Tibial nerve (tissue), 4 donors: ENCODE data around the gene CARD18. TPM values are rescaled to one million over a fixed set of nuclear protein-coding genes. Genes with fewer than 3 reads are reported as not detected.
"Not testable (repeated sequence)": the region's sequence is repeated elsewhere in the genome, so short reads cannot be mapped to it uniquely, and the experiment has no call there.

Source experiments
- DNase-seq, 2 donors: peaks; one replicate each; pipeline ENCODE4 v3.0.0-alpha.2; 2019; ENCODE audit warnings: low spot score in 2 of 2
- H3K27ac ChIP-seq, 4 donors: fragments of 200-600 bp; sonication (generic) in 3 of 4; one replicate each; pipeline ENCODE4 v1.5.1; 2017 to 2019; ENCODE audit warnings: mild to moderate bottlenecking in 1 of 4
- H3K27me3 ChIP-seq, 2 donors: fragments of 200-600 bp; sonication (generic) in 1 of 2; one replicate each; pipeline versions ENCODE4 v1.5.1 to v1.6.0; 2017 to 2019
- H3K36me3 ChIP-seq, 3 donors: fragments of 200-600 bp; sonication (generic); one replicate each; pipeline ENCODE4 v1.5.1; 2018 to 2019
- H3K4me1 ChIP-seq, 4 donors: fragments of 200-600 bp; sonication (generic) in 3 of 4; one replicate each; pipeline ENCODE4 v1.5.1; 2017 to 2019
- H3K4me3 ChIP-seq, 4 donors: fragments of 200-600 bp; sonication (generic) in 3 of 4; one replicate each; pipeline ENCODE4 v1.5.1; 2017 to 2019; ENCODE audit warnings: mild to moderate bottlenecking in 1 of 4, moderate library complexity in 1 of 4
- H3K9me3 ChIP-seq, 4 donors: fragments of 200-600 bp; sonication (generic) in 3 of 4; one replicate each; pipeline ENCODE4 v1.5.1; 2017 to 2019
- CTCF ChIP-seq, 5 experiments: fragments of 200-600 bp in 3 of 5; fragments of 450-650 bp in 2 of 5; sonication (generic) in 3 of 5; IDR thresholded peaks; one replicate each; pipeline ENCODE4 v1.5.1; 2016 to 2019; ENCODE audit warnings: antibody characterized with exemption in 5 of 5, mild to moderate bottlenecking in 3 of 5, moderate library complexity in 2 of 5
- EP300 ChIP-seq, 2 donors: sonication (generic); formaldehyde crosslinking; IDR thresholded peaks; one replicate each; pipeline ENCODE4 v1.6.1; 2017; ENCODE audit warnings: antibody characterized with exemption in 2 of 2, mild to moderate bottlenecking in 1 of 2
- POLR2A ChIP-seq, 2 donors: fragments of 450-650 bp; IDR thresholded peaks; one replicate each; pipeline ENCODE4 v1.6.1; 2017; ENCODE audit warnings: antibody characterized with exemption in 2 of 2, mild to moderate bottlenecking in 2 of 2, moderate library complexity in 2 of 2
- WGBS, 2 donors: methylation state at CpG; one replicate each; pipeline ENCODE4 v1.1.5; 2018; 5-methylcytosine and 5-hydroxymethylcytosine counted together
- total RNA-seq, 4 donors: library from RNA; depleted of rRNA; stranded (reverse); fragments of >200 nt; gene quantifications; one replicate each; pipeline ENCODE4 v1.1.0, GENCODE V29; 2016

Gene CARD18
- total RNA-seq, 4 donors from 2014 or later: not detected

GRCh38 chr11:105109321-105109720, 30.2 kb downstream of the CARD18 start:
- WGBS, 2 donors: 81 to 90% methylated on average over 1 of the region's 1 CpG
- no peaks in the 10 kb centered on the region for H3K9me3 ChIP-seq
- DNase-seq: no peak
- TF ChIP-seq POLR2A (IDR thresholded peaks at IDR 0.05) (no peak), EP300 (IDR thresholded peaks at IDR 0.05) (no peak), CTCF (IDR thresholded peaks at IDR 0.05) (no peak)
- H3K27ac ChIP-seq: no peak overlapping the region
- H3K27me3 ChIP-seq: no peaks in the 10 kb centered on the region
- H3K4me3 ChIP-seq: no peak overlapping the region
- peaks cover 0 to 11% (median 0%) of the 10 kb centered on the region in 4 donors for H3K4me1 ChIP-seq
- H3K36me3 ChIP-seq: no peaks in the 10 kb centered on the region

- WGBS, 2 donors: 78 to 86% methylated on average over 1 of the region's 1 CpG
- Histone ChIP-seq H3K9me3 (no peaks in the 10 kb centered on the region), H3K4me1 (peaks cover 0 to 11% (median 0%) of the 10 kb centered on the region in 4 donors), H3K27me3 (no peaks in the 10 kb centered on the region), H3K4me3 (no peak overlapping the region), H3K36me3 (no peaks in the 10 kb centered on the region), H3K27ac (no peak overlapping the region)
- TF ChIP-seq CTCF (IDR thresholded peaks at IDR 0.05) (no peak), EP300 (IDR thresholded peaks at IDR 0.05) (no peak), POLR2A (IDR thresholded peaks at IDR 0.05) (no peak)
- no peak for DNase-seq
These were observed 31.3 kb downstream of the CARD18 start for GRCh38 chr11:105108247-105108646.

GRCh38 chr11:105107226-105107825, 32.2 kb downstream of the CARD18 start:
- H3K27ac ChIP-seq, H3K27me3 ChIP-seq, H3K9me3 ChIP-seq, H3K36me3 ChIP-seq, H3K4me3 ChIP-seq, DNase-seq: not testable (repeated sequence)
- WGBS, 2 donors: 82 to 87% methylated on average over 8 of the region's 8 CpGs
- H3K4me1 ChIP-seq: peaks cover 0 to 11% (median 0%) of the 10 kb centered on the region in 4 donors

GRCh38 chr11:105106140-105106539, 33.4 kb downstream of the CARD18 start:
- Histone ChIP-seq H3K4me3 (no peak overlapping the region), H3K27me3 (no peaks in the 10 kb centered on the region), H3K27ac (no peak overlapping the region), H3K36me3 (no peaks in the 10 kb centered on the region), H3K9me3 (no peaks in the 10 kb centered on the region), H3K4me1 (peaks cover 0 to 11% (median 0%) of the 10 kb centered on the region in 4 donors)
- TF ChIP-seq POLR2A (IDR thresholded peaks at IDR 0.05) (no peak), EP300 (IDR thresholded peaks at IDR 0.05) (no peak), CTCF (IDR thresholded peaks at IDR 0.05) (no peak)
- 77 to 78% methylated on average over 1 of the region's 1 CpG for WGBS, 2 donors
- no peak for DNase-seq

GRCh38 chr11:105104292-105104691, 35.3 kb downstream of the CARD18 start:
- 31 to 45% methylated on average over 1 of the region's 1 CpG for WGBS, 2 donors
- no peak for DNase-seq

More at GRCh38 chr11:105104292-105104691, 35.3 kb downstream of the CARD18 start:
- Histone ChIP-seq H3K4me3 (no peak overlapping the region), H3K27me3 (no peaks in the 10 kb centered on the region), H3K4me1 (no peaks in the 10 kb centered on the region), H3K36me3 (no peaks in the 10 kb centered on the region), H3K9me3 (no peaks in the 10 kb centered on the region), H3K27ac (no peak overlapping the region)
- TF ChIP-seq EP300 (IDR thresholded peaks at IDR 0.05) (no peak), CTCF (IDR thresholded peaks at IDR 0.05) (no peak), POLR2A (IDR thresholded peaks at IDR 0.05) (no peak)
